ENCODE measurements around the gene ZIC2.

DNA sequence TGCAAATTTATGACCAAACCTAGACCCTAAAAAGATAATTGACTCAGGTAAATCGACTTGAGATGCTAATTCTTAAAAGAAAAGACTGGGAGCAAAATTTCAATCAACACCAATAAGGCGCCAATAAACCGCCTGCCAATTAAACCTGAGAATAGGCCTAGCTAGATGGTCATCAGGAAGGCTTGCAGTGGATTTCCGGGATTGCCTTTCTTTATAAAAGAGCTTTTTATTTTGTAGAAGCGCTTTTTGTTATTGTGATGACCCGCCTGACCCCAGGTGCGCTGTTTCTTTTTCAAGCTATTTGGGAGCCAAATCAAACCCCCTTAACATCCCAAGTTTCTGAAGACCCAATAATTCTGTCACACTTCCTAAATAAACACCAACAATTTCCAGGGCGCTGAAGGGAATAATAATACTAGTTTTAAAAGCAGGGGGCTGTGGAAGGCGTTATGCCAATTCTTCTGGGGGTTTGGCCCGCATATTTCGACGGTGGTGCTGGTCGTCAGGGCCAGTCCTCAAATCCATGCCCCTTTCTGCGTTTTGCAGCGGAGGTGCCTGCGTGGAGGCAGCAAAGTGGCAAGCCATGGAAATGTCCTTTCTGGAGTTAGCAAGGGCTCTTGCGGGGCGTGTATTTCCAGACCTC, 7.2 kb upstream of the ZIC2 start:
- no peak for TF ChIP-seq POLR2A (IDR thresholded peaks at IDR 0.05)
- TF ChIP-seq, protein P1, sequence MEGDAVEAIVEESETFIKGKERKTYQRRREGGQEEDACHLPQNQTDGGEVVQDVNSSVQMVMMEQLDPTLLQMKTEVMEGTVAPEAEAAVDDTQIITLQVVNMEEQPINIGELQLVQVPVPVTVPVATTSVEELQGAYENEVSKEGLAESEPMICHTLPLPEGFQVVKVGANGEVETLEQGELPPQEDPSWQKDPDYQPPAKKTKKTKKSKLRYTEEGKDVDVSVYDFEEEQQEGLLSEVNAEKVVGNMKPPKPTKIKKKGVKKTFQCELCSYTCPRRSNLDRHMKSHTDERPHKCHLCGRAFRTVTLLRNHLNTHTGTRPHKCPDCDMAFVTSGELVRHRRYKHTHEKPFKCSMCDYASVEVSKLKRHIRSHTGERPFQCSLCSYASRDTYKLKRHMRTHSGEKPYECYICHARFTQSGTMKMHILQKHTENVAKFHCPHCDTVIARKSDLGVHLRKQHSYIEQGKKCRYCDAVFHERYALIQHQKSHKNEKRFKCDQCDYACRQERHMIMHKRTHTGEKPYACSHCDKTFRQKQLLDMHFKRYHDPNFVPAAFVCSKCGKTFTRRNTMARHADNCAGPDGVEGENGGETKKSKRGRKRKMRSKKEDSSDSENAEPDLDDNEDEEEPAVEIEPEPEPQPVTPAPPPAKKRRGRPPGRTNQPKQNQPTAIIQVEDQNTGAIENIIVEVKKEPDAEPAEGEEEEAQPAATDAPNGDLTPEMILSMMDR (IDR thresholded peaks at IDR 0.05), result no peak
- TF ChIP-seq EP300 (IDR thresholded peaks at IDR 0.05), result no peak
- no peak for TF ChIP-seq POLR2AphosphoS5 (IDR thresholded peaks at IDR 0.05)
